COLO668 (cell line): Measurements from ENCODE around the gene LYRM4.

Source experiments
- DNase-seq: peaks from one replicate; lab custom pipeline; 2025; ENCODE audit not compliant: unreplicated experiment; lab: John Stamatoyannopoulos, UW

LYRM4 gene

DNA sequence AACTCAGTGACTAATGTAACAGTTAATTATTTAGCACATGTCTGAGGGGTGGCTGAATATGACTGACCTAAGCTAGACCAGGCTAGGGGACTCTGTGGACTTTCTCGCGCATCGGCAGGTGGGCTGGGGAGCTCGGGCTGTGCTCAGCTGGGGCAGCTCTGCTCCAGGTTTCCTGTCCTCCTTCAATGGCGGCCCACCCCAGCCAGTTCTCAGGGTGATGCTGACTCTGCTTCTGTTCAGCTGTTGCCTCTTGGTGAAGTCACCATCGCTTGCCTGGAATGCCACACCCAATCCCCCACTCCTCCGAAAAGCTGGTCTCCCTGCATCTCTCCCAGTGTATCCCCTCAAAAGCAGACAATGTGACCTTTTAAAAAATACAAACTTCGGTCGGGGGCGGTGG is 155.6 kb downstream of the LYRM4 start:
- DNase-seq = no peak

- DNase-seq = no peak
Measured at GRCh38 chr6:5104667-5105066, 156.1 kb downstream of the LYRM4 start.

DNA sequence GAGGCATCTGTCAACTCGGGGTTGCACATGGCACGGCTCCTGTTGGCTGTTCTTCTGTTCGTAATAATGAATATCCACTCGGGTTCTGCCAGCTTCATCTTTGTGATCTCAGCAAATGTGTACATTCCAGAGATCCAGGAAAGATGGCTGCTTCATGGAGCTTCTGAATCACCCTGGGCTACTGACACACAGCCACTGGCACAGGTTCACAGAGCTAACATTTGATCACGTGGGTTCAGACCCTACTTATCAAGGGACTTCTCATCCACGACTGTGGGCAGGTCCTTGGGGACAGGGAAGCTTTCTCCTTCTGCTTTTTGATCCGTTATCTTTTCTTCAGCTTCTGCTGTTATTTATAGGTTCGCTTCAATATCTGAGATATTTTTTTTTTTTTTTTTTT is 157.5 kb downstream of the LYRM4 start:
- DNase-seq = no peak

GRCh38 chr6:5102267-5102970 is 158.3 kb downstream of the LYRM4 start:
- DNase-seq = no peak

GRCh38 chr6:5100806-5101205 is 159.9 kb downstream of the LYRM4 start:
- no peak for DNase-seq

GRCh38 chr6:5099537-5099936 is 161.2 kb downstream of the LYRM4 start:
- no peak for DNase-seq

DNA sequence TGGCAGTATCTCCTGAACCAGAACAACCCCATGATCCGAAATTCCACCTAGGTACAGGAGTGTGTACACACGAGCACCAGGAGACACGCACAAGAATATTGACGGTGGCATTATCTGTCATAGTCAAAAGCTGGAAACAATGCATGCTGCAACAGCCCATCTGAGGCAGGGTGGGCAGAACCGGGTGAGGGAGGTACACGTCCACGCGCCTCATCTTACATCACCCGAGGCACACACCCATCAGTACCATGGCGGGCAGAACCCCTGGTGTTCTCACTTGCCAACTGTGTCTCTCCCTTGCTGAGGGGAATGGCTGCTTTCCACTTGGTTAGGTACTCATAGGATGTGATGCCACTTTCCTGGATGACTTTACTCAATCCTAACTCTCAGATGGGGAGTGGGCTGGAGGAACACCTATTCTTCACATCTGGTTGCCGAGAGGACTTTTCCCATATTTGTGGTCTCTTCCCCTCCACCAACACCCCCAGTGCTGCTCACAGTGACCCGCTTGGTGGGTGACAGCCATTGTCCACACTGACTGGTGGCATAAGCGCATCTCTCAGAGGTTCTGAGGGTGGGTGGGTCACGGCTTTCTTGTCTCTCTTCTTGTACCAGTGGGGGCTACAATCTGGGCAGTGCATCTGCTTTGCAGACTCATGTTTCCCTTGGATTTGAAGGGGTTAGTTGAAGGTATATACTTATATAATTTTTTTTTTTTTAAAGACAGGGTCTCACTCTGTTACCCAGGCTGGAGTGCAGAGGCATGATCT is 162.1 kb downstream of the LYRM4 start:
- DNase-seq = no peak

DNA sequence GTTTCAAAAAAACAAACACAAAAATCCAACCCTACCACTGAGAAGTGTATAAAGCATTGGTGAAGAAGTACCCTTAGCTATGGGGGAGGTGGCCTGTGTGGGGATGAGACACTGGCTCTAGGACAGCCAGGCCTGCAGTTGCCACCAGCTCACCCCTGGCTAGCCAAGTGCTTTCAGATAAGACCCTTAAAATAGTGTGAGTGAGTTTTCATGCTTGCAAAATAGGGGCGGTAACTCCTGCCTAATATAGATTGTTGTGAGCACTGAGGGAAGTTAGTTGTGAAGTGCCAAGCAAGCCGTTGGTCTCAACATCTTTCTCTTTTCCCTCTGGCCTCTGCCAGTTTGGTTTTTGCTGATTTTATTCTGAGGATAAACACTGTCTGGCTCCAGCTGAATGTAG is 164.3 kb downstream of the LYRM4 start:
- DNase-seq = no peak

- no peak for DNase-seq
Measured at GRCh38 chr6:5095236-5095635, 165.5 kb downstream of the LYRM4 start.

DNA sequence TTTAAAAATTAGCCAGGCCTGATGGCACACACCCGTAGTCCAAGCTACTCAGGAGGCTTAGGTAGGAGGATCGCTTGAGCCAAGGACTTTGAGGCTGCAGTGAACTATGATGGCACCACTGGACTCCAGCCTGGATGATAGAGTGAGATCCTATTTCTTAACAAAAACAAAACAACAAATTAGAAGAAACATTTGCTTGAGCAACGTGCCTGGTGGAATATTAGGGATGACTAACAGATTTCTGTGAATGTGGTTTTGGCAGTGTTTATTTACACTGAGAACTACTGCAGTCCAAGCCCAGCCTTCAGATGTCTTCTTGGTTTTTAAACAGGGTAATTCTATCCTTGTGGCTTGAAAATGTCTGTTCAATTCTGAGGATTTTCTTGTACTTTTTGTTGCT is 166.4 kb downstream of the LYRM4 start:
- DNase-seq = no peak

- no peak for DNase-seq
Measured at GRCh38 chr6:5093231-5094015, 167.3 kb downstream of the LYRM4 start.

DNA sequence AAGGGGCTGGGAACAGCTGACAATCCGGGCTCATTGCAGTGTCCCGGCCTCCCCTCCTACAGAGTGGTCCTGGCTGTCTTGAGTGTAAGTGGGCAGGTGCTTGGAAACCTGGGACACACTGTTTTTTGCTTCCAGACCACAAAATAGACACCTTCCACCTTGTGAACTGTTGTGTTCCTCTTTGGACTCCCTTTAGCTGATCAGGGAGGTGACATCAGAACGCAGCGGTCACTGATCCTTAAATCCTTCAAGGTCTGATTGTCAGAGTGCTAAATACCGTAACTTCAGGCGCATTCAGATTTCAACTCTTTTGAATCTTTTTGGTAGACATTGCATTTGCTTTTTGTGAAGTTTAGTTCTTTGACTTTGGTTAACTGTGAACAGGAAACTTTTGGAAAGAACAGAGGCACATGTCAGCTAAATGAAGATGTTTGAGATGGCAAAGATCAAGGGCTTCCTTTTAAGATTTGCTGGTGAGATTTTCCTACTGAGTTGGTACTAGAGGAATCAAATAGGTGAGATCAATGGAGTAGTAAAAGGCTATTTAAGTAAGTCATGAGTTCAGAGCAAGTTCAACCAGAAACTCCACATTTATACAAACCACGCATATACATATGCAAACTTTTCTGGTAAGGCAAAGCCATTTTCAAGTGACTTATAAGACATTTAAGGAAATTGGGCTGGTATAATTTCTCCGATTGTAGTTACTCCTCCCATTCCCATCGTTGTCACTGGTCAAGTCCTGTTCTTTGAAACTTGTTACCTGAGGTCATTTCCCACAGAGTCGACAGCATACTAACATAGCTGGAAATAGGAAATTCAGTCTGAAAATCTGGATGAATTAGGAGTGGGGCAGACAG is 169.3 kb downstream of the LYRM4 start:
- DNase-seq = no peak

DNA sequence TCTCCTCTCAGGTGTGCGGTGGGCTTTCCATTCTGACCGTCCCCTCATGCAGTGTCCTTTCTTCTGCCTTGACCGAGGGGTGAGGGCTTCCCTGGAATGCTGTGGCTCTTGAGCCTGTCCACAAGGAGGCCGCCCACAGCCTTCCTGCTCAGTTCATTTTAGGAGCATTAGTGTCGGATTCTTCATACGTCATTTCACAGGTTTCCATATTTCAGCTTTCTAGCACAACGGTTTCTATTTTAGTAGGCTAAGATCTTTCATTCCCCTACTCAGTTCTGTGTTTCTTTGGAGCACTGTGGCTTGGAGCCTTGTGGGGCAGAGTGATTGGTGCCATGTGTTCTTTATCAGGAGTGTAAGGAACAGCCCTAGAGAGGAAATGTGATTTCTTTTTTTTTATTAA is 170.1 kb downstream of the LYRM4 start:
- no peak for DNase-seq

GRCh38 chr6:5089481-5090438 is 171.0 kb downstream of the LYRM4 start:
- no peak for DNase-seq

DNA sequence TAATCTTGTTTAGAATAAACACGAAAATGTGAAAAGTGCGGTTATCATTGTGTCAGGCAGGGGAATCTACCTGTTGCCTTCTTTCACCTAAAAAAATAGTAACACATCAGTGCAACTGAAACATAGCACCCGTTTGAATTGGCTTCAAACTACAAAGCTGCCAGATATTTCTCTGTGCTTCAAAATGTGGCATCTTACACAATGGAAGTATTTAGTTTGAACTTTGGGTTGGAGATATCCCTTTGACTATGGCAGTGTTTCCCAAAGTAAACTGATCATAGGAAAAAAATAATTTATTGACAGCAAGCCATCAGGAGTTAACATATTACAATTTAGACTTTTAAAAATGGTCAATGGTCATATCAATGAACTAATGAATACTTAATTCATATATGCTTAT is 172.0 kb downstream of the LYRM4 start:
- no peak for DNase-seq

DNA sequence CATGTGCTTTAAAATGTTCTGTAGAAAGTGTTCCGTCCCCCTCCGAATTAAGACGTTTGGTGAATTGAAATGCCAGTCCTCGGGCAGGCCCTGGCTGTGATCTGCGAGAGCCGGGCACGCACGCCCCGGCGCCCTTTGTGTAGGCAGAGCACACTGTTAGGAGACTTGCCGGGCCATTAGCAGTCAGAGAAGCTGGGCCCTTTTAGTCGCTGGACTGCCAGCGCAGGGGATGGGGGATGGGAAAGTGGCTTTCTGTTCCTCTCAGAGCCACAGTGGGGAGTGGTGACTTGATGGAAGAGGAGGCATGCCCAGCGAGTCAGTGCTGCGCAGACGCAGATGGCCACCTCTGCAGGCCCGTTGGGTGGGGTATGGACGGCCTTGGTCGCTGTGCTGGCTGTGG is 173.4 kb downstream of the LYRM4 start:
- no peak for DNase-seq

DNA sequence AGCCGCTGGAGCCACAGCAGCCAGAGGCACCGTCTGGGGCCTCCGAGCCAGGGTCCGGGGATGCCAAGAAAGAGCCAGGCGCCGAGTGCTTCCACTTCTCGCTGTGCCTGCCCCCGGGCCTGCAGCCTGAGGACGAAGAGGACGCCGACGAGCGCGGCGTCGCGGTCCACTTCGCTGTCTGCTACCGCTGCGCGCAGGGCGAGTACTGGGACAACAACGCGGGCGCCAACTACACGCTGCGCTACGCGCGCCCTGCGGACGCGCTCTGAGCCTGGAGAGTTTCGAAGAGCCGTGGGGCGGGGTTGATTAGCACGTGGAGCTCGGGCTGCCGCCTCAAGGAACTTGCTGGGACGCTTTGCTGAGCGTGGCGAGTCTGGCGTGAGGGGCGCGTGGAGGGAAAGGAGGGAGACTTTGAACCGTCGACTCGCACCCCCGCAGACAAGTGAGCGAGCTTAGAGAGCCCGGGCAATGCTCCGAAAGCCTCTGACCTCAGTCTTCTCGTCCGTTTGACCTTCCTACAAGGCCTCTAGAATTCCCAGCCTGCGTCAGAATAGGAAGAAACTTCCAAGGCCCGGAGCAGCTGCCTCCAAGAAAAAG is 174.4 kb downstream of the LYRM4 start:
- DNase-seq = peak; percentile 11

DNA sequence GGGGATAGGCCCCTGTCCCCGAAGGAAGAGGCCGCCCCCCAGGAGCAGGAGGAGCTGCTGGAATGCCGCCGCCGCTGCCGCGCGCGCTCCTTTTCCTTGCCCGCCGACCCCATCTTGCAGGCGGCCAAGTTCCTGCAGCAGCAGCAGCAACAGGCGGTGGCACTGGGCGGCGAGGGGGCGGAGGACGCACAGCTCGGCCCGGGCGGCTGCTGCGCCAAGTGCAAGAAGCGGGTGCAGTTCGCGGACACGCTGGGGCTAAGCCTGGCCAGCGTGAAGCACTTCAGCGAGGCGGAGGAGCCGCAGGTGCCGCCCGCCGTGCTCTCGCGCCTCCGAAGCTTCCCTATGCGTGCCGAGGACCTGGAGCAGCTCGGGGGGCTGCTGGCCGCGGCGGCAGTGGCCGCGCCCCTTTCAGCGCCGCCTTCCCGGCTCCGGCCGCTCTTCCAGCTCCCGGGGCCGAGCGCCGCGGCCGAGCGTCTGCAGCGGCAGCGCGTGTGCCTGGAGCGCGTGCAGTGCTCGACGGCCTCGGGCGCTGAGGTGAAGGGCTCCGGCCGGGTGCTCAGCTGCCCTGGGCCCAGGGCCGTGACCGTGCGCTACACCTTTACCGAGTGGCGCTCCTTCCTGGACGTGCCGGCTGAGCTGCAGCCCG is 175.0 kb downstream of the LYRM4 start:
- peak; percentile 50 for DNase-seq
